GM12873 (cell line): ENCODE results near the gene RC3H1.

Experiments used
- TF ChIP-seq, protein P1 (sequence below): IDR thresholded peaks from 2 replicates; pipeline ENCODE4 v1.5.1; 2012; ENCODE audit warnings: low read depth, mild to moderate bottlenecking, moderate library complexity, low read length, control low read depth; ENCODE audit not compliant: insufficient read depth; ENCODE audit errors: missing control alignments

Gene RC3H1

DNA sequence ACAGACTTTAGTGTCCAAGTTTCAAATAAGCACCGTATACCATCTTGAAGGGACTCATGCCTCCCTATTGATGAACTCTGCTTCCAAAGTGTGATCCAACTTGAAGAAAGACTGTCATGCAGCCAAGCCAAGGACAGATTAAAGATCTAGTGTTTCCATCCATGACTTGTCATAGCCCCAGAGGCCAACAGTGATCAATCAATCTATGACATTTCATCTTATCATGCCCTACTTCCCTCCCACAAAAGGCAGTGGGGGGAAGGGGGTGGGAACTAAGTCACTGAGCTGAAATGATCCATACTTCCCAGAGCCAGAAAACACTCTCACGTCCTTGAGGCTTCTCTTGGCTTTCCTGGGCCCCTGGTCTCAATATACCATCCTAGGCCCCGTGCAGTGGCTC lies 109.0 kb downstream of the RC3H1 start:
- TF ChIP-seq, protein P1, sequence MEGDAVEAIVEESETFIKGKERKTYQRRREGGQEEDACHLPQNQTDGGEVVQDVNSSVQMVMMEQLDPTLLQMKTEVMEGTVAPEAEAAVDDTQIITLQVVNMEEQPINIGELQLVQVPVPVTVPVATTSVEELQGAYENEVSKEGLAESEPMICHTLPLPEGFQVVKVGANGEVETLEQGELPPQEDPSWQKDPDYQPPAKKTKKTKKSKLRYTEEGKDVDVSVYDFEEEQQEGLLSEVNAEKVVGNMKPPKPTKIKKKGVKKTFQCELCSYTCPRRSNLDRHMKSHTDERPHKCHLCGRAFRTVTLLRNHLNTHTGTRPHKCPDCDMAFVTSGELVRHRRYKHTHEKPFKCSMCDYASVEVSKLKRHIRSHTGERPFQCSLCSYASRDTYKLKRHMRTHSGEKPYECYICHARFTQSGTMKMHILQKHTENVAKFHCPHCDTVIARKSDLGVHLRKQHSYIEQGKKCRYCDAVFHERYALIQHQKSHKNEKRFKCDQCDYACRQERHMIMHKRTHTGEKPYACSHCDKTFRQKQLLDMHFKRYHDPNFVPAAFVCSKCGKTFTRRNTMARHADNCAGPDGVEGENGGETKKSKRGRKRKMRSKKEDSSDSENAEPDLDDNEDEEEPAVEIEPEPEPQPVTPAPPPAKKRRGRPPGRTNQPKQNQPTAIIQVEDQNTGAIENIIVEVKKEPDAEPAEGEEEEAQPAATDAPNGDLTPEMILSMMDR, result no peak

DNA sequence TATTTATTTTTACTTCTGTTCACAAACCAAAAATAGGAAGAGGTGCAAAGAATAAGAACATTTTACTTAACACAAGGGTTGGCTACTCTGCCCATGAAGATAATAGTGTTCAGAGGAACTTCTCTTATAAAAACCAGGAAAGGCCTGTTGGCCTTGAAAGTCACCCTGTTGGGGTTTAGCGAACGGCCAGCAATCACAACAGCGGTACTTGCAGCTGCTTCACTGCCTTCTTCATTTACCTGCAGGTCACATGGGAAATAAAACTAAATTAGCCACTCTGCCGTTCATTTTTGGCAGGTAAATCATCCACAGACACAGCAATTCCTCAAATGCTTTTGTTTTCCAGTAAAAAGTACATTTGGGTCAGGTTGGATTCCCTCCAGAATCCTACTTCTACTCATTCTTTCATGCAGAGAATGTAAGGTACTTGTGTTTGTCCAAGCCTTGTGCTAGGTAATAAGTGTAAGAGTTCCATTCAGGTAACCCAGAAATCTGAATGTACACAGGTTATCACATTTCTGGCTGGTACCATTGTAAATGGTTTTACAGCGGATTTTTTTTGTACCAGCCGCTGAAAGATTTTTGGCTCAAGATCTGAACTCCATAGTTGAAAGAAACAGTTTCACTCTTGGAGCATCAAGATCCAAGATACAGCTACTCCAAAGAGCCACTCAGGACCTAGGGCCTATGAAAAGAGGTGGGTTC lies 118.2 kb downstream of the RC3H1 start:
- TF ChIP-seq, protein P1, result no peak

DNA sequence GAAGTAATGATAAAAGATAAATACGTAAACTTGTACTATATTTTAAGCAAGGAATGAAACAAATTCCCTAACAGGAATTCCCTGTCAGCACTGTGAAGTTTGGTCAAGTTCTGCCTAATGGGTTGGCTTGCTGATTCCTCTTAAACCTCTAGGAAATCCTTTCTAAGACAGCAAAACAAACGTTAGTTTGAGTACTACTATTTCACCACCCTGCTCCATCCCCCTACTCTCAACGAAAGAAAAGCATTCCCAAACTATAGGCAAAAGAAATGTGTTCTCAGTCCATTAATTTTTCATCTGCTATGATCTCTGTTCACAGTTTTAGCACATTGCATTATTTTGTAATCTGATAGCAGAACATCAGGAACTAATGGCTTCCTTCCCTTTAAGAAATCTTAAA lies 121.2 kb downstream of the RC3H1 start:
- TF ChIP-seq, protein P1, result no peak

DNA sequence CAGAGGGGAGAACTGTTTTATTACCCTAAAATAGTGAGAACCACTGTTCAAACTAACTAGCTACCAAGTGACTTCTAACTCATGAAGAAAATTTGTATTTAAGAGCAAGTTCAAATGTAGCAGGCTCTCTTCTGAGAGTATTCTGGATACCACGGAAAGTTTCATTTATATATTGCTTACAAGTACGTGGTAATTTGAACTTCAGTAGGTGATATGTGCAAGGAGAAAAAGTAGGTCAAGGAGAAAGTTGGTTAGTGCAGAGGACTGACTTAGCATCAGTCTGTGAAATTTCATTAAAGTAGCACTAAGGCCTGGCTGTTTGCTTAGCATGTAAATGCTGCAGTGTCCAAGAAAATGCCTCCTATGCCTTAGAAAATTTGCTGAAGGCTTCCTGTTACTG lies 121.7 kb downstream of the RC3H1 start:
- TF ChIP-seq, protein P1, result no peak

DNA sequence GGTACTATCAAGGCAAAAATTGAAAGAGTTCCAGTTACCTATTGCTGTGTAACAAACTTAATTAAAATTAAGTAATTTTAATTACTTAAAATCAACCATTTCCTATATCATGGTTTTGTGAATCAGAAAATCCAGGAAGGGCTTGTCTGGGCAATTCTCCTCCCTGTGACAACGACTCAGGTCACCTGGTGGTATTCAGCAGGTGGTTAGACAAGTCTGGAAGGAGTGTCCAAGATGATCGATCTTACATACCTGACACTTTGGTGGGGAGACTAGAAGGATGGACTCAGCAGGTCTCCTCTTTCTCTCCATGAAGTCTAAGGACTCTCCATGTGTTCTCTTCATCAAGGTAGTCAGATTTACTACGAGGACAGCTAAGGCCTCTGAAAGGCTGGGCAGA lies 128.0 kb downstream of the RC3H1 start:
- TF ChIP-seq, protein P1, result no peak

DNA sequence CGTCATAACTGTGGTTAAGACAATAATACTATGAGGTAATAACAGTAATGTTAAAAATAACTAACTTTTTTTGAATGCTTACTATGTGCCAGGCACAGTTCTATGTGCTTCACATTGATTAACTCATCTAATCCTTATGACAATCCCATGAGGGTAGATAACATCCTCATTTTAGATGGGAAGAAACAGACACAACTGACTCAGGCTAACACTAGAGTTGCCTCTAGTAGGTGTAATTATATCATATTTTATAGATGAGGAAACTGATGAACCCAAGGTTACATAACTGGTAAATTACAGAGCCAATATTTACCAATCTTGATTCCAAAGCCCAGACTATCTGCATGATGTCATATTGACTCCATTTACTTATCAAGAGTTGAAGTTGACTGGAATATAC lies 128.5 kb downstream of the RC3H1 start:
- TF ChIP-seq, protein P1, result no peak

DNA sequence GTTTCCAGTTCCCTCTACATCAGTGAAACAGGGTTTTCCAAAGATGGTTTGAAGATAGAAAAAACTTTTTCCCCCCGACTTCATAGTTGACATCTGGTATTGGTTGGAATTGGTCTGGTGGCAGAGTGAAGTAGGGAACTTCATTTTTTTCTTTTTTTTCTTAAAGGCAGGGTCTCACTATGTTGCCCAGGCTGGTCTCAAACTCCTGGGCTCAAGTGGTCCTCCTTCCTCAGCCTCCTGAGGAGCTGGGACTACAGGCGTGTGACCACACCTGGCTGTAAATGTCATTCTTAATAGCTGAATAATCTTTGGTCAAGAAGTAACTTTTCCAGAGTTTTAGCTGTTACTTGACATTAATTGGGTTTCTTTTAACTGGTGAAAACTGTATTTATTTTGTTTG lies 132.3 kb downstream of the RC3H1 start:
- TF ChIP-seq, protein P1, result no peak
